Right cardiac atrium (tissue), 5 donors: ENCODE data around the gene PARP8. TPM values are rescaled to one million over a fixed set of nuclear protein-coding genes. Genes with fewer than 3 reads are reported as not detected.

Experiments used
- ATAC-seq, 2 donors: fragments of 200-7000 bp; cut with Tn5 transposase; one replicate each; pipeline versions ENCODE4 v1.8.0 to v1.9.1; 2020; ENCODE audit warnings: moderate library complexity in 2 of 2, mild to moderate bottlenecking in 1 of 2
- DNase-seq, 3 donors: peaks; one replicate each; pipeline ENCODE4 v3.0.0-alpha.2; 2020
- H3K27ac ChIP-seq: one replicate; pipeline ENCODE4 v1.5.1; 2013; ENCODE audit warnings: mild to moderate bottlenecking, low read length, control low read depth, moderate library complexity
- H3K27me3 ChIP-seq: one replicate; pipeline ENCODE4 v1.6.1; 2013; ENCODE audit not compliant: control insufficient read depth, insufficient read depth
- H3K4me1 ChIP-seq: one replicate; pipeline ENCODE4 v1.6.1; 2013; ENCODE audit warnings: low read length; ENCODE audit not compliant: control insufficient read depth, insufficient read depth
- H3K4me3 ChIP-seq: one replicate; pipeline ENCODE4 v1.5.1; 2013; ENCODE audit warnings: low read length, control low read depth
- H3K9me3 ChIP-seq: one replicate; pipeline ENCODE4 v1.6.1; 2013; ENCODE audit warnings: low read length; ENCODE audit not compliant: control insufficient read depth
- WGBS: extraction: QIAGEN DNeasy Blood & Tissue Kit; methylation state at CpG from one replicate; pipeline ENCODE4 v1.1.7; 2013; 5-methylcytosine and 5-hydroxymethylcytosine counted together
- intact Hi-C, 4 donors: fragments of 100-400 bp; cut with DNase I; formaldehyde crosslinking; loops; one replicate each; pipeline versions ENCODE4 v1.11.0 to v1.14.0; 2022 to 2023
- polyA plus RNA-seq: library from polyadenylated mRNA; stranded (reverse); fragments of 200-250 nt; gene quantifications from one replicate; pipeline ENCODE4 v1.2.3, GENCODE V29; 2013
- total RNA-seq, 4 donors: library from RNA; stranded (reverse); fragmentation: NEBNext Ultra II Directional; extraction: Animal tissue kit (Norgen Biotek cat#: 25700); gene quantifications; one replicate each; pipeline ENCODE4 v1.2.1, GENCODE V29; 2021
- donor health status: healthy with polysubstance abuse.
- donor health status: DM: no; HTN: yes; CAD: no.
- donor health status: DM: no; HTN: no; CAD: no.
- donor health status: DM: no; HTN: yes; CAD: no; lungs with severe emphysema.
- donor health status: DM: yes; HTN: yes; CAD: no.

PARP8 gene
- total and polyA plus RNA-seq, 5 donors = 2.4 to 11.6 (median 10.7) TPM

- ATAC-seq = no peak
- 11% methylated on average over 6 of the region's 6 CpGs for WGBS
Measured at GRCh38 chr5:50874306-50875001, 208.0 kb downstream of the PARP8 start.

GRCh38 chr5:50875002-50875344 is 208.5 kb downstream of the PARP8 start:
- Histone ChIP-seq H3K4me1 (no peaks in the 10 kb centered on the region), H3K27ac (no peak overlapping the region), H3K4me3 (no peak overlapping the region), H3K9me3 (no peaks in the 10 kb centered on the region), H3K27me3 (no peaks in the 10 kb centered on the region)
- ATAC-seq (no peak), DNase-seq (no peak)
- 57% methylated on average over 1 of the region's 1 CpG for WGBS
- intact Hi-C loops = no loop called here

More at GRCh38 chr5:50874306-50875001, 208.0 kb downstream of the PARP8 start:
- intact Hi-C loops = no loop called here
- Histone ChIP-seq H3K27me3 (no peaks in the 10 kb centered on the region), H3K4me1 (no peaks in the 10 kb centered on the region), H3K9me3 (no peaks in the 10 kb centered on the region), H3K4me3 (no peak overlapping the region), H3K27ac (no peak overlapping the region)
- DNase-seq = no peak

- intact Hi-C loops = no loop called here
- 80% methylated on average over 2 of the region's 2 CpGs for WGBS
Measured at GRCh38 chr5:50878470-50878869, 212.0 kb downstream of the PARP8 start.

GRCh38 chr5:50881407-50881806 is 215.0 kb downstream of the PARP8 start:
- intact Hi-C loops = no loop called here
- H3K27ac ChIP-seq = no peak overlapping the region
- no peaks in the 10 kb centered on the region for H3K27me3 ChIP-seq
- no peak overlapping the region for H3K4me3 ChIP-seq
- 48% methylated on average over 3 of the region's 3 CpGs for WGBS
- no peaks in the 10 kb centered on the region for H3K4me1 ChIP-seq
- ATAC-seq (no peak), DNase-seq (no peak)
- no peaks in the 10 kb centered on the region for H3K9me3 ChIP-seq

More at GRCh38 chr5:50878470-50878869, 212.0 kb downstream of the PARP8 start:
- ATAC-seq = no peak
- Histone ChIP-seq H3K4me1 (no peaks in the 10 kb centered on the region), H3K27me3 (no peaks in the 10 kb centered on the region), H3K4me3 (no peak overlapping the region), H3K27ac (no peak overlapping the region), H3K9me3 (no peaks in the 10 kb centered on the region)
- no peak for DNase-seq

- Histone ChIP-seq H3K4me3 (no peak overlapping the region), H3K9me3 (no peaks in the 10 kb centered on the region), H3K27ac (no peak overlapping the region), H3K27me3 (no peaks in the 10 kb centered on the region), H3K4me1 (no peaks in the 10 kb centered on the region)
- 45% methylated on average over 2 of the region's 2 CpGs for WGBS
- no peak for DNase-seq
- no peak for ATAC-seq
- intact Hi-C loops = no loop called here
Measured at GRCh38 chr5:50886657-50887345, 220.4 kb downstream of the PARP8 start.

GRCh38 chr5:50887889-50888633 is 221.6 kb downstream of the PARP8 start:
- 53% methylated on average over 3 of the region's 3 CpGs for WGBS
- H3K4me1 ChIP-seq = no peaks in the 10 kb centered on the region
- DNase-seq (no peak), ATAC-seq (no peak)
- H3K27ac ChIP-seq = no peak overlapping the region
- no peaks in the 10 kb centered on the region for H3K27me3 ChIP-seq
- no peak overlapping the region for H3K4me3 ChIP-seq
- intact Hi-C loops = no loop called here
- H3K9me3 ChIP-seq = no peaks in the 10 kb centered on the region

- no peaks in the 10 kb centered on the region for H3K27me3 ChIP-seq
- WGBS = 85% methylated on average over 1 of the region's 1 CpG
- H3K9me3 ChIP-seq = no peaks in the 10 kb centered on the region
- no peak overlapping the region for H3K27ac ChIP-seq
- no peak overlapping the region for H3K4me3 ChIP-seq
- intact Hi-C loops = no loop called here
- no peak for DNase-seq
- H3K4me1 ChIP-seq = no peaks in the 10 kb centered on the region
- ATAC-seq = no peak
Measured at GRCh38 chr5:50888751-50889150, 222.3 kb downstream of the PARP8 start.

GRCh38 chr5:50889790-50890189 is 223.4 kb downstream of the PARP8 start:
- Histone ChIP-seq H3K4me1 (no peaks in the 10 kb centered on the region), H3K4me3 (no peak overlapping the region), H3K27ac (no peak overlapping the region), H3K9me3 (no peaks in the 10 kb centered on the region), H3K27me3 (no peaks in the 10 kb centered on the region)
- DNase-seq (no peak), ATAC-seq (no peak)
- intact Hi-C loops = no loop called here
- 50% methylated on average over 2 of the region's 2 CpGs for WGBS

Other genes starting within 250 kb of the PARP8 start
- 1 to 10 TPM; 3.7 to 9.2 (median 7.6) TPM for gene EMB, start 225.3 kb upstream of the PARP8 start, total RNA-seq
- gene EMB, start 225.3 kb upstream of the PARP8 start, polyA plus RNA-seq = 3.7 TPM